ENCODE measurements around the gene GADD45G. TPM values are rescaled to one million over a fixed set of nuclear protein-coding genes. Genes with fewer than 3 reads are reported as not detected.

GADD45G gene
- total RNA-seq, 1 experiment from 2014 or later, result not detected

GRCh38 chr9:89602978-89603766, 1.6 kb upstream of the GADD45G start:
- Mint-ChIP-seq H3K27me3 (ENCODE audit: insufficient read depth, unreplicated experiment) (peaks cover 26% of the 10 kb centered on the region), H3K9me3 (ENCODE audit: unreplicated experiment) (no peaks in the 10 kb centered on the region), H3K27ac (ENCODE audit: low read depth, unreplicated experiment) (no peak overlapping the region), H3K4me3 (ENCODE audit: unreplicated experiment) (peak overlapping the region; percentile 79), H3K4me1 (ENCODE audit: insufficient read depth, unreplicated experiment) (peaks cover 10% of the 10 kb centered on the region), H3K36me3 (ENCODE audit: insufficient read depth, unreplicated experiment) (no peaks in the 10 kb centered on the region)
- BruUV-seq (replicated peaks), result no TSS peak
- peak; percentile 86 for DNase-seq (ENCODE audit: unreplicated experiment)
- POLR2A ChIA-PET, result interaction anchor here (0.7 to 1.8 kb wide), 11 partner anchors 10 to 499 kb away, joined by 3 to 8 read pairs (median 3); no protein-coding TSS in a partner anchor
- TF ChIP-seq CTCF (IDR thresholded peaks at IDR 0.05; ENCODE audit: unreplicated experiment), result peak; percentile 94
- intact Hi-C loops (cut with micrococcal nuclease), result loop anchor here (1.0 to 10.0 kb wide), 5 partner anchors 212 to 499 kb away; no protein-coding TSS in a partner anchor
- CTCF ChIA-PET, result interaction anchor here (0.6 to 16.6 kb wide), 59 partner anchors 9 to 1959 kb away, joined by 3 to 382 read pairs (median 3); no protein-coding TSS in a partner anchor

DNA sequence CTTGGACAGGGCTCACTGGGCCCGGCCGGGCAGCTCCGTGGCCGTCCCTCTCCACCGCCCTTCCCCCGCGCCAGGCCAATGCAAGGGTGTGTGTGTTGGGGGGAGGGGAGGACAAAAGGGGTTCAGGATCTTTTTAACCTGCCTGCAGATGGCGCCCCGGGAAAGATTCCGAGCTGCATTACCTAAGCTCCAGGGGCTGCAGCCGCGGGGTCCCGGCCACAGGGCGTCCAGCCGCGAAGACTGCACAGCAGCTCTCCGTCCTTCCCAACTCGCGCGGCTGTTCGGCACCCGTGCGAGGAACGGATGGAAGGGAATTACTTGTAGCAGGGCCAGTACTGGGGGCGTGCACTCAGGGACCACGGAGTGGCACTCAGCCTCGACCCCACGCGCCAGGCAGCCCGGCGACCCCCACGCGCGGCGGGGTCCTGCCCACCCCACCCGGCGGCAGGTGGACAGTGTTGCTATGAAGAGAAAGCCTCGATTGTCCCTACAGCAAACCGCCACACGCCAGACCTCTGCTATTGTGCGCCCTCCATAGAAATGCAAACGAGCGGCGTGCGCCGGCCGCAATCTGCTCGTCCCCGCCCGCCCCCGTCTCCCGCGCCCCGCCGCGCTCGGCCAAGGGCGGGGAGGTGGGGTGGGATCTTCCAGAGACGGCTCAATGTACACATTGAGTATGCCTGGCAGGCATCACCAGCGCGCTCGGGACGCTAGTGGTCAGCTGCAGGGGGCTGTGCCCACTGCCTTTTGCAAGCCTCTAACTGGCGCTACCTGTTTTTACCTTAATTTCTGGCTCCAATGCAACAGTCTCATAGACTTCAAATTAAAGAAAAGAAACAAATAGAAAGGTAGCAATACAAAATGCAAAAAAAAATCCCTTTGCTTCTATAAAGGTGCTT, 796 bp upstream of the GADD45G start:
- peak overlapping the region; percentile 79 for H3K4me3 Mint-ChIP-seq (ENCODE audit: unreplicated experiment)
- peak; percentile 49 for DNase-seq (ENCODE audit: unreplicated experiment)
- H3K27me3 Mint-ChIP-seq (ENCODE audit: insufficient read depth, unreplicated experiment), result peaks cover 25% of the 10 kb centered on the region
- no TSS peak for BruUV-seq (replicated peaks)
- H3K9me3 Mint-ChIP-seq (ENCODE audit: unreplicated experiment), result no peaks in the 10 kb centered on the region
- H3K36me3 Mint-ChIP-seq (ENCODE audit: insufficient read depth, unreplicated experiment), result no peaks in the 10 kb centered on the region
- no peak overlapping the region for H3K27ac Mint-ChIP-seq (ENCODE audit: low read depth, unreplicated experiment)
- intact Hi-C loops (cut with micrococcal nuclease), result loop anchor here (1.0 to 10.0 kb wide), 5 partner anchors 211 to 498 kb away; no protein-coding TSS in a partner anchor
- ChIA-PET CTCF (interaction anchor here (0.6 to 16.6 kb wide), 33 partner anchors 11 to 537 kb away, joined by 3 to 382 read pairs (median 4); no protein-coding TSS in a partner anchor), POLR2A (interaction anchor here (0.5 to 1.8 kb wide), 8 partner anchors 31 to 498 kb away, joined by 3 to 8 read pairs (median 5); no protein-coding TSS in a partner anchor)
- peak; percentile 48 for TF ChIP-seq CTCF (IDR thresholded peaks at IDR 0.05; ENCODE audit: unreplicated experiment)
- peaks cover 10% of the 10 kb centered on the region for H3K4me1 Mint-ChIP-seq (ENCODE audit: insufficient read depth, unreplicated experiment)

GRCh38 chr9:89605465-89606048, 745 bp downstream of the GADD45G start:
- BruUV-seq (replicated peaks), result no TSS peak
- H3K4me3 Mint-ChIP-seq (ENCODE audit: unreplicated experiment), result peak overlapping the region; percentile 79
- intact Hi-C loops (cut with micrococcal nuclease), result loop anchor here (1.0 to 10.0 kb wide), 3 partner anchors 30 to 249 kb away; no protein-coding TSS in a partner anchor
- no peaks in the 10 kb centered on the region for H3K9me3 Mint-ChIP-seq (ENCODE audit: unreplicated experiment)
- CTCF ChIA-PET, result interaction anchor here (0.6 to 16.6 kb wide), 5 partner anchors 98 to 496 kb away, joined by 3 to 382 read pairs (median 8); no protein-coding TSS in a partner anchor
- no peak overlapping the region for H3K27ac Mint-ChIP-seq (ENCODE audit: low read depth, unreplicated experiment)
- H3K4me1 Mint-ChIP-seq (ENCODE audit: insufficient read depth, unreplicated experiment), result peaks cover 10% of the 10 kb centered on the region
- no peaks in the 10 kb centered on the region for H3K36me3 Mint-ChIP-seq (ENCODE audit: insufficient read depth, unreplicated experiment)
- DNase-seq (ENCODE audit: unreplicated experiment), result peak; percentile 46
- H3K27me3 Mint-ChIP-seq (ENCODE audit: insufficient read depth, unreplicated experiment), result peaks cover 9% of the 10 kb centered on the region
- TF ChIP-seq CTCF (IDR thresholded peaks at IDR 0.05; ENCODE audit: unreplicated experiment), result no peak
- POLR2A ChIA-PET, result interaction anchor here (0.6 to 1.5 kb wide), 5 partner anchors 13 to 508 kb away, joined by 3 to 8 read pairs (median 3); no protein-coding TSS in a partner anchor
